HK-2 (cell line): ENCODE results near the gene COL5A2.

Experiments
- DNase-seq: peaks from one replicate; pipeline ENCODE4 v3.0.0-alpha.2; 2018; ENCODE audit not compliant: unreplicated experiment

Gene COL5A2

DNA sequence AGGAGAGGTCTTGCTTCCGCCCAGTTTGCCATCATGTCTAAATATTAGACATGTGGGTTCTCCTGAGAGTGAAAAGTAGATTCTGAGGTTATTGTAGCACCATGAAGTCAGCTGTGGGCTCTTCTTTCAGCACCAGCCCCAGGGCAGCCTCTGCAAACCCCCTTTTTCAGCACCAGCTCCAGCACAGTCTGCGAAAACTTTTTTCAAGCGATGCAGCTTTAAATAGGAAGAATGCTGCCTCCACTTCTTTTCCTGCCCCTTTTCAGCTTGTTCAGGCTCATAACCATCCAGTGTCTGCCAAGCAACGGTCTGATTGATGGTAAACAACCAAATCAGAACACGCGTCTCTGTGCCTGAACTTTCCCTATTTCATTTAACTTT lies at the start of gene COL5A2:
Gene COL5A2, minus strand, starts transcription at position 192 of the 381 bp plus-strand sequence. Its CDS starts 157 bp downstream, at position 35.
- no peak for DNase-seq

DNA sequence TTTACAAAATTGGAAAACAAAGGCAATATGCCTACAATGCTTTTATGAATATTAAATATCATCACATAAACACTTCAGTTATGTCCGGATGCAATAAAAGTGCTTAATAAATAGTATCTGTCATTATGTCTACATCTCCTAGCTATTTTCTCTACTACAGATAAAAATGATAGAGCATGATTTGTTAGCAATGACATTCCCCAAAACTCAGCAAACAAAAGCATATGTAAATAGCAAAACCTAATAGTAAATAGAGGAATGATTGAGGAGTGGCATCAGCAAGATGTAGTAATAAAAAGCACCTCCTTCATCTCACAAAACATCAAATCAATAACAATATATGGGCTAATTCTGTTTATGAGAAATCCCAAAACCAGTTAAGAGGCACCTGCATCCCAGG lies 46.5 kb upstream of the COL5A2 start:
- DNase-seq: no peak

GRCh38 chr2:189225032-189225431 lies 45.5 kb upstream of the COL5A2 start:
- DNase-seq: no peak

DNA sequence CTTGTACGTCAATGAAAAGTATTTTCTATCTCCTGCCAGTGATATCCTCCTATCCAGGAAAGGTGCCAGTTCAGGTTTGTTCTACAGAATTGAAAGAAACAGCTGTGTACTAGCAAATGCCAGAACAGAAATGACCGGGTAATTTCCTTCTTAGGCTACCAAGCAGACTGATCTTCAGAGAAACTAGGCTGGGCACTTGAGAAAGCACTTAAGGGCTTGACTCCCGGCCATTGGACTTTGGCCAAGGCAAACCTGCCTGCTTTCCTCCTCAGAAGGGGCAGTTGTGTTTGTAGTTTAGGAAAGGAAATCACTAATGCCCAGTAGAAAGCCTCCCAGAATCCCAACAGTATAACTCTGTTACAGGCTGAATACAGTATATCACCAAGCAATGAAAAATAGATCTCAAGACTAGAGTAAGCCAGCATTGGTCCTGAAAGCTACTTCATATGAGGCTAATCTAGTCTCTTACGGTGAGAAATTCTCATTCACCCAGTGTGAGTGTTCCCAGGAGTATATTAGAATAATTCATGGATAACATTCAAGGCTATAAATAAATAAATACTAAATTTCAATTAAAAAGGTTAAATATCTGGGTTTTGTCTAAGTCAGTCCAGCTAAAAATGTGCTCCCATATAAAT lies 43.0 kb upstream of the COL5A2 start:
- DNase-seq: no peak

DNA sequence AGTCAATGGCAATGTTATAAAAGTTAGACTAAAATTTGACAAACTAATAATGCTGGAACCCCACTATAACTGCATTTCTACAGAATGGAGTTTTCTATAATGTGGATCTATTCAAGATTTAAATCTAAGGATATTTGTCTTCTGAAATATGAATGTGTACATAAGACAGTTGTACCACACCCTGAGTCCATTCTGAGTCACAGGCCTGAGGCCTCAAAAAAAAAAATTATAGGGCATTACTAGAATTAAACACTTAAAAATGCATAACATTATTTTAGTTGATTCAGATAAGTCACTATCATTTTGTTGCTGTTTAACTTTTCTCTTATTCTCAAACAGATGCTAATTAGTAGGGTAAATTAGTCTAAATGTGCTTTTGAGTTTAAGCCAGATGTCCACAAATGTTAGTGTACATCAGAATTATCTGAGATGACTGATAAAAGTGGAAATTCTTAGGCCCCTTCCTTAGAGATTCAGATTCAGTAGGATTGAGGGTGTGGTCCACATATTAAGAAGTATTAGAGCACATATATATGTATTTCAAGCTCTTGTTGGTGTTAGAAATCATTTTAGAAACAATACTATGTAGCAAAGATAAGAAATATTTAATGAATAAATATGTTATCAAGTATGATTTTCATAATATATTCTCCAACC lies 42.4 kb upstream of the COL5A2 start:
- DNase-seq: no peak

GRCh38 chr2:189218236-189218635 lies 38.7 kb upstream of the COL5A2 start:
- DNase-seq: no peak

GRCh38 chr2:189217541-189217940 lies 38.0 kb upstream of the COL5A2 start:
- DNase-seq: no peak

GRCh38 chr2:189217051-189217450 lies 37.5 kb upstream of the COL5A2 start:
- DNase-seq: no peak

DNA sequence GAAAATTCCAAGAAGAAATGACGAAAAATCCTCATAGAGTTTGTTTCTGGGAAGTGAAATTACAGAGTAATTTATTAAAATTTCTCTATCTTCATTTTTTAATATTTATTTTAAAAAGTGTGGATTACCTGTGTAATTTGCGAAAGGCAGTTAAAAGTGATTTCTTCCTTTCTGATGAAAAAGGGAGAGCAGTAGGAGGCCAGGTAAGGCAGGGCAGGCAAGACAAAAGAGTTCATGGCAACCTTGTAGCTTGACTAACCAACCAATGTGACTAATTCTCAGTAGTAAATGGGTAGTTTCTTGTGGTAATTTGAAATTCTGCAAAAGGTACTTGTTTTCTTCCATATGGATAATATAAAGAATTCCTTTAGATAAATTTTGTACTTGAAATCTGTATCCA lies 34.9 kb upstream of the COL5A2 start:
- DNase-seq: no peak

DNA sequence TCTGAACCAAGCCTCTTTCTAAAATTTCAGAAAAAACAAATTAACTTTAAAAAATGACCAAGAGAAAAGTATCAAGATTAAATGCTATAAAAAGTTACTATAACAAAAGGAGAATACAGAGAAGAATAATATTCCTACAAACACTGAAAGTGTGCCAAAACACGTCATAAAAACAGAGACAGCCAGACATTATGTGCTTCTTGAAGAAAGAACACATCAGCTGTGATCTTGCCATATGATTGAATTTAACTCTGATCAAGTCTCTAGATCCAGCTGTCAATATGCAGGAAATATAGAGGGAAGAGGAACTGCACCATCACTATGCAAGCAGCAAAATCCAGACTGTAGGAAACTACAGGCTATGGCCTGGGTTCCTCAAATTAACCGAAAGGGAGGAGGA lies 33.7 kb upstream of the COL5A2 start:
- no peak for DNase-seq

DNA sequence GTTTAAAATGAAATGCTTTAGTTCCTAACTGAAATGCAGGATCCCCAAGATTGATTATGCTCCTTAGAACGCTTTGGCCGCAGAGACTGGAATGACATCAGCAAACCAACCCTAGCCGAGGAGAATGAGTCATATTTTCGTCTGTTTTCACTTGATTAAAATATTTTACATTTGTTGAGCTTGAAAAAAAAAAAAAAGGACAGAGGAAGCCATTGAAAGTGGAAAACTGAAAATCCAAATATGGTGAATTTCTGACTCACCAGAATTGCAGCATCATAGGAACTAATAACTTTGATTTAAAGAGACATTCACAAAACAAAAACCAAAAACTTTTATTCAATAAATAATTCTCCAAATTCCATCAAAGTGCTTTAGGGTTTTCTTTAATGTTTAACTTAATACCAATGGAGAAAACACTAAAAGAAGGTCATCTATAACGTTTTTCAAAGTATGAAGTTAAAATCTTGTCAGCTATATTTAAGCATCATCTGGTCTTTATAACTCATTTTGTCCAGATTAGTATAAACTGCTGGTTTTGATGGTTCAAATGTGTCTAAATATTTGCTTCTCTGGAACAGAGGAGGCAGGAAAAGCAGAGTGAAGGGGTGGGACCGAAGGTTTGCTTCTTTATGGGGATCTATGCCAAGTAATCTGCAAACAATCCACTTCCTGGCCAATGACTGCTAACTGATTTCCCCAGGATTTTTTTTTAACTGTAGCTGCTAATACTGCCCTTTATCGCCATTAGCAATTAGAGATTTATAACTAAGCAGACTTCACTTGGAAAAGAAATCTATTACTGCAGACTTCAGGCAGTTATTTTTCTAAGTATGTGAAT lies 30.9 kb upstream of the COL5A2 start:
- peak; percentile 22 for DNase-seq

- DNase-seq: no peak
Measured at GRCh38 chr2:189208254-189208653, 28.7 kb upstream of the COL5A2 start.

- no peak for DNase-seq
Measured at GRCh38 chr2:189204322-189204941, 24.9 kb upstream of the COL5A2 start.

- DNase-seq: no peak
Measured at GRCh38 chr2:189203177-189203799, 23.7 kb upstream of the COL5A2 start.

- no peak for DNase-seq
Measured at GRCh38 chr2:189199797-189200196, 20.2 kb upstream of the COL5A2 start.

DNA sequence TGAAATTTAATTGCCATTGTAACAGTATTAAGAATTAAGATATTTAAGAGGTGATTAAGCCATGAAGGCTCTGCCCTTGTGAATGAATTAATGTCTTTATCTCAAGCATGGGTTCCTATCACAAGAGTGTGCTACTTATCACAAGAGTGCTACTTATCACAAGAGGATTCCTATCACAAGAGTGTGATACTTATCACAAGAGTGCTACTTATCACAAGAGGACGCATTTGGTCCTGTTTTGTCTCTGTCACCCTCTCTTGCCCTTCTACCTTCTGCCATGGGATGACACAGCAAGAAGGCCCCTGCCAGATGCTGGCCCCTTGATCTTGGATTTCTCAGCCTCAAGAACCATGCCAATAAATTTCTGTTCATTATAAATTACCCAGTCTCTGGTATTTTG lies 13.2 kb upstream of the COL5A2 start:
- DNase-seq: no peak

DNA sequence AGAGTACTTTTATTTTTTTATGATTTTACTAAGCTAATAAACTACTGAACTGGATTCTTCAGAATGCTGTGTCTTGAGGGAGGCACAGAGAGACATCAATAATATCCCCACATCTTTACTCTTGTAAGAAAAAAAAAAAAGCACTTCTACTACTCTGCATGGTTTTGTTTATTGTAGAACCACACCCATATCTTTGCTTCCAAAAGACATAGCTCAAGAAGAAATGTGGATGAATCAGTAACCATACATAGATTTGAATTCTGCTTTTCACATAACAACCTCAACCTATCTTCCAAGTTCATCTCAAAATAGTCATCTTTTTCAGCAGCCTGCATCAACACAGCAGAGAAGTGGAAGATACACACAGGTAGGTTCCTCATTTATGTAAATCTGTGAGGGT lies 12.2 kb upstream of the COL5A2 start:
- no peak for DNase-seq

DNA sequence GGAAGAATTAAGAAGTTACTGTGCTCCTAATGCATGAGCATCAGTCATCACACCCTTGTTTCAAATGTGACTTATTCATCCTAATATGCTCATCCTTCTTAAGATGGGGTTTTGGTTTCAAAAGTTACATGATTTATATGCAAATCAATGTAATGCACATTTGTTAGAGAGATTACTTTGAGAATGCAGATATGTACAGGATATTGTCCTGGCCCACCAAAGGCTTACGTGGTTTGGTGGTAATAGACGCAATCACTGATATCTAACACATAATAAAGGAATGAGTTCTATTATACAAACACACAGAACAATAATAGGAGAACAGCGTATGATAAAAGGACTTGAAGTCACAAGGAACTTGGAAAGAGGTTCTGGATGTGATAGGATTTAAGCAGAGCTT lies 11.1 kb upstream of the COL5A2 start:
- DNase-seq: no peak

- no peak for DNase-seq
Measured at GRCh38 chr2:189188115-189188805, 8.7 kb upstream of the COL5A2 start.

- no peak for DNase-seq
Measured at GRCh38 chr2:189183170-189183569, 3.6 kb upstream of the COL5A2 start.

- no peak for DNase-seq
Measured at GRCh38 chr2:189181706-189182105, 2.1 kb upstream of the COL5A2 start.
